GM13976 (cell line): ENCODE results near the gene CDKN1B.

Source experiments
- DNase-seq: peaks from one replicate; pipeline ENCODE4 v3.0.0; 2012; ENCODE audit warnings: low spot score
- in situ Hi-C: fragments of 300-500 bp; cut with MboI; formaldehyde crosslinking; loops from one replicate; pipeline ENCODE4 v1.12.0; 2022; ENCODE audit warnings: low sequenced_read_pairs, mixed read lengths, inconsistent platforms; ENCODE audit not compliant: unreplicated experiment
- TF ChIP-seq, protein P1 (sequence below): IDR thresholded peaks from 2 replicates; pipeline ENCODE4 v1.5.1; 2012; ENCODE audit warnings: borderline replicate concordance, mild to moderate bottlenecking; ENCODE audit not compliant: insufficient read depth; ENCODE audit errors: extremely low read depth, missing control alignments, control extremely low read depth

CDKN1B gene

DNA sequence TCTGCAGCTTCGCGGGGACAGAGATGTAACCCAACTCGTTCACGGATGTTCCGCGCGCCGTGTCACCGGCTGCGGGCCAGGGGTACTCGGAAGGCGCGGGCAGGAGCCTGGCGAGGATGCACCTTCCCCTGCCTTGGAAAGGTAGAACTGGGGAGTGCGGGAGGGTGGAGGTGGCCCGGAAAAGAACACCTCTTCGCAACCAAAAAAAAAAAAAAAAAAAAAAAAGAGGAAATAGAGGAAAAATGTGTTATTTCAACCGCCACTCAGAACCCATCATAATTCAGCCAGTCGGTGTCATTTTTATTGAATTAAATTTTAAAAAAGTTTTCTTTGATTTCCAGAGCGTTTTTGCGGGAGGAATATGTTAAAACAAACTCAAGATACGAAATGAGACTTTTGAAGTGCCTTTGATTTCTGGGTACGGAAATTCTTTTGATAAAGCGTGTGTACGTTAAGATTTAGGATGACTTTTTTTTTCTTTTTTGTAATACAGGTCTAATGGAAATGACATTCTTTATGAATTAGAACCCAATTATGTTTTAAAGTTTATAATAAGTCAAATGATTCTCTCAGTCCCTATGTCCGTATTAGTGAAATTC is 8.9 kb downstream of the CDKN1B start:
- TF ChIP-seq, protein P1, sequence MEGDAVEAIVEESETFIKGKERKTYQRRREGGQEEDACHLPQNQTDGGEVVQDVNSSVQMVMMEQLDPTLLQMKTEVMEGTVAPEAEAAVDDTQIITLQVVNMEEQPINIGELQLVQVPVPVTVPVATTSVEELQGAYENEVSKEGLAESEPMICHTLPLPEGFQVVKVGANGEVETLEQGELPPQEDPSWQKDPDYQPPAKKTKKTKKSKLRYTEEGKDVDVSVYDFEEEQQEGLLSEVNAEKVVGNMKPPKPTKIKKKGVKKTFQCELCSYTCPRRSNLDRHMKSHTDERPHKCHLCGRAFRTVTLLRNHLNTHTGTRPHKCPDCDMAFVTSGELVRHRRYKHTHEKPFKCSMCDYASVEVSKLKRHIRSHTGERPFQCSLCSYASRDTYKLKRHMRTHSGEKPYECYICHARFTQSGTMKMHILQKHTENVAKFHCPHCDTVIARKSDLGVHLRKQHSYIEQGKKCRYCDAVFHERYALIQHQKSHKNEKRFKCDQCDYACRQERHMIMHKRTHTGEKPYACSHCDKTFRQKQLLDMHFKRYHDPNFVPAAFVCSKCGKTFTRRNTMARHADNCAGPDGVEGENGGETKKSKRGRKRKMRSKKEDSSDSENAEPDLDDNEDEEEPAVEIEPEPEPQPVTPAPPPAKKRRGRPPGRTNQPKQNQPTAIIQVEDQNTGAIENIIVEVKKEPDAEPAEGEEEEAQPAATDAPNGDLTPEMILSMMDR = no peak
- DNase-seq = no peak
- in situ Hi-C loops = no loop called here

DNA sequence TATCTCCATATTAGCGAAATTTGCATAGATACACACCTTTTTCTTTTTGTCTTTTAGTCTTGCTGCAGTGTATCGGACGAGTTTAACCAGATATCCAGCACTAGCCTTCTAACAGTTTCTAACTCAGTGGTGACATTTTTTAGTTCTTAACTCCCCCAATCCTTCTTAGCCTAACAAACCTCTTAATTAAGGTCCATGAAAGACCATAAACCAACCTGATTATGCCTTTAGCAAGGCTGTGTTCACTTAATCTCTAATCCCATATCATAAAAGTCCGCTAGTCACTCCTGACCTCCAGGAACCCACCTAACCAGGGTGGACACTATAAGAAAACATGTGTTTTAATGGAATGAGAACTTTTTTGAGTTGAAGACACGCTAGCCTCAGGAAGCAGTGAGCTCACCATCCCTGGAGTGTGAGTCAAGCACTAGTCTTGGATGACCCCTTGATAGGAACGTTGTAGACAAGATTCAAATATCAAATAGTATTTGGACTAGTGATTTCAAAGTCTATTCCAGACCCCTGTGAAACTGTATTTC is 9.5 kb downstream of the CDKN1B start:
- TF ChIP-seq, protein P1 = no peak
- no peak for DNase-seq
- in situ Hi-C loops = no loop called here

DNA sequence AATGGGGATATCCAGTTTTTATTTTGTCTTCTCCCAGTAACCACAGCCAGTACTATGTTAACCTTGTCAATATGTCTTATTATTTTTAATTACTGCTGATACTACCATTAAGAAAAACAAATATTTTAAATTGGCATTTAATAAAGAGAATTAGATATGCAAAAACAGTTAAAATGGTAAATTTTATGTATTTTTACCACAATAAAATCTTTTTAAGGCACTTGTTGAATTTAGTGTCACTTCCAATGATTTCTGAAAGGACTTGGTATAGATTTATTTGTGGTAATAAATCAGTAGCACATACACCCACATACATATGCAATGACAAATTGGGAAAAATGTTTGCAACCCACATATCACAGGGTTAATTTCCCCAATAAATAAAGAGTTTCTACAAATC is 14.0 kb downstream of the CDKN1B start:
- TF ChIP-seq, protein P1 = no peak
- in situ Hi-C loops = no loop called here
- DNase-seq = no peak

DNA sequence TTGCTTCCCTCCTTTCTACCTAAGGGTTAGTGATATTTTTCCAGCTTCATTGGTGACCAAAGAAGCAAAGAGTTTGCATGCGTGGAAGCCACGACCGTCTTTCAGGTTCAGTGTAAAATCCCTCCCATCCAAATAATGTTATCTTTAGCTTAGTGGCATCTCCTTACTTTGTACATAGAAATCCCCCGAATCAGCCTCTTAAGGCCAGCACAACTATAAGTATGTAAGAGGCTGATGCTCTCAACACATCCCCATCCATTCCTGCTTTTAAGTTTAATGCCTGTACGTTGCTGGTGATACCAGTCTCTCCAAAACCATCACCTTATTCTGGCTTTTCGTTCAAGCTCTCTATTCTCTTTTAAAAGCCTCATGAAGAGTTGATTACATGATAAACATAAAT is 14.6 kb downstream of the CDKN1B start:
- no peak for DNase-seq
- TF ChIP-seq, protein P1 = no peak
- in situ Hi-C loops = no loop called here

DNA sequence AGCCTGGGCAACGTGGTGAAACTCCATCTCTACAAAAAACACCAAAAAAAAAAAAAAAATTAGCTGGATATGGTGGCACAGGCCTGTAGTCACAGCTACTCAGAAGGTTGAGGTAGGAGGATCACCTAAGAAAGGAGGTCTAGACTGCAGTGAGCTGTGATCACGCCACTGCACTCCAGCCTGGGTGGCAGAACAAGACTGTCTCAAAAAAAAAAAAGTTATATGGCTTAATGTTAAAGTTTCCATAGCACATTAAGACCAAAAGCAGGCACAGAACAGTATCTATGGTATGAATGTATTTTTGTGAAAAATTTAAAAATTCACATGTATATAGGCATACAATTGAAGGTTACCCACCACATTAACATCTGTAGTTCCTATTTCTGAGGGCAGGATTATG is 15.9 kb downstream of the CDKN1B start:
- TF ChIP-seq, protein P1 = no peak
- in situ Hi-C loops = no loop called here
- no peak for DNase-seq

DNA sequence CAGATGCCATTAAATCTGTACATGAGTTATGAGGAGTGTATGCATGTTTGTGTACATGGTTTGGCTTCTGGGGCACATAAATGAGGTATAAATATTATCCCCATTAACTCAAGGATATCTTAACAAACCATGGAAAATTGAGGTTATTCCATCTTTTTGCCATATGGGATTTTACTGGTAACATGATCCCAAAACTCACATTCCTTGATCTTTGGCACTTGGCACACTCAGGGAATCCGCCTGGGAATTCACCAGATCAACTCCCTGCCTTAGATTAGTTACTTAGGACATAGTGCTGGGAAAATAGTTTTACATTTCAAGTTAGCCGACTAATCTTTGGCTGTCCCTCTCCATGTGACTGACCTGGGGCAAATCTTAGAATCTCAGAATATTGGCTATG is 16.9 kb downstream of the CDKN1B start:
- DNase-seq = no peak
- in situ Hi-C loops = no loop called here
- TF ChIP-seq, protein P1 = no peak

DNA sequence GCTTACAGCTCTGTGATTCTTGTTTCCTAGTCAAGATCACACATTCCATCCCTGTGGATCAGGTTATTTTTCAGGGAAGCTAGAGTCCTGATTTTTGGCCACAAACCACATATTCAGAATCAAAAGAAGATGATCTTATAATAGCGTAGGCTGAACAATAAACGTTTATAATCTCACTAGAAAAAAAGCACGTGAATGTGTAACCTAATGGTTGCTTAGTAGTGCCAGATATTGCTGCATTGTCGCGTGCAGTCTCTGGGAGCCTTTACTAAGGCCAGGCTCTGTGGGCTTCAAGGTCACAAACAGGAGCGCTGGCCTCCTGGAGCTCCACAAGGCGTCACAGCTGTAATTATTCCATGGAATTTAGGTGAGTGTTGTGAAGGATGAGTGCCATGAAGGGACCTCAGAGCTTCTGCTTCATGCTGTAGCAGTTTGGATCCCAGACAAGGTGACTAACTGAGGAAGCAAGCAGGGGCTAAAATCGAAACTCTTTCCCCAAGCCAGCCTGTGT is 17.4 kb downstream of the CDKN1B start:
- DNase-seq = no peak
- TF ChIP-seq, protein P1 = no peak
- in situ Hi-C loops = no loop called here
